GM21619 (cell line): ENCODE measurements around the gene LRP1.

Experiments used
- ATAC-seq: cut with Tn5 transposase; IDR thresholded peaks from one replicate; pipeline ENCODE4 v1.9.1; 2021; ENCODE audit not compliant: unreplicated experiment

LRP1 gene

DNA sequence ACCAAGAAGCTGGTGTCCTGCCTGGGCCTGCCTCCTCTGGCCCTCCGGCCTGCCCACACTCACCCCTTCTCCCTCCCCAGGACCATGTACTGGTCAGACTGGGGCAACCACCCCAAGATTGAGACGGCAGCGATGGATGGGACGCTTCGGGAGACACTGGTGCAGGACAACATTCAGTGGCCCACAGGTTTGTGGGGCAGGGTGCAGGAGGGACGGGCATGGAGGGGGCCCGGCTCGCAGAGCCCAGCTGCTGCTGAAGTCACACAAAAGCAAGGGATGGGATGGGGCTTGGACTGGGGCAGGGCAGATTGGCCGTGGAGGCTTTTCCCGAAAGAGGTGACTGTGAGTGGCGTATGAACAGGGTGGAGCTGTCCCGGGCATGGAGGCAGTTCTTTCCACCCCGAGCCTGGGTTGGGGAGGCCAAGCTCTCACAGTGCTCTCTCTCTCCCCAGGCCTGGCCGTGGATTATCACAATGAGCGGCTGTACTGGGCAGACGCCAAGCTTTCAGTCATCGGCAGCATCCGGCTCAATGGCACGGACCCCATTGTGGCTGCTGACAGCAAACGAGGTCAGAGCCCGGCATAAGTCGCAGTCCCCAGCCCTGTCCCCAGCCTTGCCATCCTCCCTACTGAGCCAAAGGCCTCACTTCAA lies 80.5 kb downstream of the LRP1 start:
- no peak for ATAC-seq

DNA sequence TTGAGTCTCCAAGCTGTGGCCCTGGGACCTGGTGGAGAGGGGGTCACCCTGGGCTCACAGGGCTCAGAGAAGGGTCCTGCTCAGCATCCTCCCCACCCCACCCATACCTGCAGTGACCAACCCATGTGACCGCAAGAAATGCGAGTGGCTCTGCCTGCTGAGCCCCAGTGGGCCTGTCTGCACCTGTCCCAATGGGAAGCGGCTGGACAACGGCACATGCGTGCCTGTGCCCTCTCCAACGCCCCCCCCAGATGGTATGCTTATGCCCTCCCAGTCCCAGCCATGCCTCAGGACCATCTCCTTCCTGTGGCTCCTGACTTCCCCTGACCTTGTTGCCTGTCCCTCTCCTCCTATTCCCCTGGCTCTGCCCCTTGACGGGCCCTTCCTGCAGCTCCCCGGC lies 81.6 kb downstream of the LRP1 start:
- ATAC-seq, result no peak

DNA sequence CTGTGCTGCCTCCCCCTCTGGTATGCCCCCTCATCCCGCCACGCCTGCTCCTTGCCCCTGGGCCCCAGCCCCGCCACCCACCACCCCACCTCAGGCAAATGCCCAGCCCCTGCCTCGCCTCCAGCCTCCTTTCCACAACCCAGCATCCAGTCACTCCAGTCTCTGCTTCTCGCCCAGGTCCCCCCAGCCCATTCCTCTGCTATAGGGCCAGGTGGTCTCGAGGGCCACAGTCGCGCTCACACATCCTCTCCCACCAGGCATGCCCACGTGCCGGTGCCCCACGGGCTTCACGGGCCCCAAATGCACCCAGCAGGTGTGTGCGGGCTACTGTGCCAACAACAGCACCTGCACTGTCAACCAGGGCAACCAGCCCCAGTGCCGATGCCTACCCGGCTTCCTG lies 82.2 kb downstream of the LRP1 start:
- no peak for ATAC-seq

DNA sequence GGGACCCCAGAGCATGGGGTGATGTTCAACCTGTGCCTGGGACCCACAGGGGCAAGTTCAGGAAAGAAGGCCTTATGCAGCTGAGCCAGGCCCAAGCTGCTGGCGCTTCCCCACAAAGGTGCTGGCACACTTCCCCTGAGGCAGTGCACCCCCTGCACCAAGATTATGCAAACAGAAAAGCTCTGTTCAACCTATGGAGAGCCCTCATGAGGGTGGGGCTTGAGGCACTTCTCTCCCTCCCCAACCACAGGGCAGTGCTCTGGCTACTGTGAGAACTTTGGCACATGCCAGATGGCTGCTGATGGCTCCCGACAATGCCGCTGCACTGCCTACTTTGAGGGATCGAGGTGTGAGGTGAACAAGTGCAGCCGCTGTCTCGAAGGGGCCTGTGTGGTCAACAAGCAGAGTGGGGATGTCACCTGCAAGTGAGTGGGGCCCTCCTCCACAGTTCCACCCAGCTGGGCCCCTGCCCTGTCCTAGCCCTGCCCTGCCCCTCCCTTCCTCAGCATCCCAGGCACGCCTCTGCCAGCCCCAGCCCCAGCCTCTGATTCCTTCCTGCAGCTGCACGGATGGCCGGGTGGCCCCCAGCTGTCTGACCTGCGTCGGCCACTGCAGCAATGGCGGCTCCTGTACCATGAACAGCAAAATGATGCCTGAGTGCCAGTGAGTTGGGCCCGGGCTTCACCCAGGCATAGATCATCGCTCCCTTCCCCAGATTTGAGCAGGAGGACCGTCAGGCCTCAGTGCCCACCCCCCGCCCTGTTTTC lies 82.8 kb downstream of the LRP1 start:
- no peak for ATAC-seq

DNA sequence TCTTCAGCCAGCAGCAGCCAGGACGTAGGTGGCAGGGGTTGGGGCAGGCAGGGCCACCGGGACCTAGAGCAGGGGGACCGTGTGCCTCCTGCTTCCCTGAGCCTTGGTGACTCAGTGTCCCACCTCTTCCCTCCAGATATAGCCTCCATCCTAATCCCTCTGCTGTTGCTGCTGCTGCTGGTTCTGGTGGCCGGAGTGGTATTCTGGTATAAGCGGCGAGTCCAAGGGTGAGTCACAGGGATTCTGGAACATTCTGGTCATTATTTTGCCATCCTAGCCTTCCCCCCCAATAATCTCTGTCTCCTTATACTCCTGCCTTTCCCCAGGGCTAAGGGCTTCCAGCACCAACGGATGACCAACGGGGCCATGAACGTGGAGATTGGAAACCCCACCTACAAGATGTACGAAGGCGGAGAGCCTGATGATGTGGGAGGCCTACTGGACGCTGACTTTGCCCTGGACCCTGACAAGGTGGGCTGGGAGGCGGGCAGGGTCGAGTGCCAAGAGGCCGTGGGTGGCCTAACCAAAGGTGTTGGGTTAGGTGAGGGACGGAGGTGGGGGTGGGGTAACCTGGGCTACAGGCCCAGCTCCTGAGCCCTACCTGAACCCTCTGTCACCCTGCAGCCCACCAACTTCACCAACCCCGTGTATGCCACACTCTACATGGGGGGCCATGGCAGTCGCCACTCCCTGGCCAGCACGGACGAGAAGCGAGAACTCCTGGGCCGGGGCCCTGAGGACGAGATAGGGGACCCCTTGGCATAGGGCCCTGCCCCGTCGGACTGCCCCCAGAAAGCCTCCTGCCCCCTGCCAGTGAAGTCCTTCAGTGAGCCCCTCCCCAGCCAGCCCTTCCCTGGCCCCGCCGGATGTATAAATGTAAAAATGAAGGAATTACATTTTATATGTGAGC lies 83.8 kb downstream of the LRP1 start:
- ATAC-seq, result no peak

DNA sequence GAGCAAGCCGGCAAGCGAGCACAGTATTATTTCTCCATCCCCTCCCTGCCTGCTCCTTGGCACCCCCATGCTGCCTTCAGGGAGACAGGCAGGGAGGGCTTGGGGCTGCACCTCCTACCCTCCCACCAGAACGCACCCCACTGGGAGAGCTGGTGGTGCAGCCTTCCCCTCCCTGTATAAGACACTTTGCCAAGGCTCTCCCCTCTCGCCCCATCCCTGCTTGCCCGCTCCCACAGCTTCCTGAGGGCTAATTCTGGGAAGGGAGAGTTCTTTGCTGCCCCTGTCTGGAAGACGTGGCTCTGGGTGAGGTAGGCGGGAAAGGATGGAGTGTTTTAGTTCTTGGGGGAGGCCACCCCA lies 84.4 kb downstream of the LRP1 start:
- no peak for ATAC-seq

DNA sequence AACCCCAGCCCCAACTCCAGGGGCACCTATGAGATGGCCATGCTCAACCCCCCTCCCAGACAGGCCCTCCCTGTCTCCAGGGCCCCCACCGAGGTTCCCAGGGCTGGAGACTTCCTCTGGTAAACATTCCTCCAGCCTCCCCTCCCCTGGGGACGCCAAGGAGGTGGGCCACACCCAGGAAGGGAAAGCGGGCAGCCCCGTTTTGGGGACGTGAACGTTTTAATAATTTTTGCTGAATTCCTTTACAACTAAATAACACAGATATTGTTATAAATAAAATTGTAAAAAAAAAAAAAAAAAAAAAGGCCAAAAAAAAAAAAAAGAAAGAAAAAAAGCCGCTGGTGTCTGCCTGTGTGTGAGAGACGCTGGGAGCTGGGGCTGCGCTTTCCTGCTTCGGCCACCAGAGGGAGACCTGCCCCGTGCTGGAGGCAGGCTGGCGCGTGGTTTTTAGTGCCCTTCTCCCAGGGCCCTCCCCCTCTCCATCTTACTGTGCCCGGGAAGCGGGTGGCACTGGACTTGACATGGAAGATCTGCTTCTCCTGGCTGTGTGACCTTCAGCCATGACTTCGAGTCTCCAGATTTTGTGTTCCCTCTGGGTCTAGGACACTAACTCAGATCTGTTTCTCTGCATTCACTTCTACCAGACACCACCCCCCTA lies 84.9 kb downstream of the LRP1 start:
- ATAC-seq, result no peak

DNA sequence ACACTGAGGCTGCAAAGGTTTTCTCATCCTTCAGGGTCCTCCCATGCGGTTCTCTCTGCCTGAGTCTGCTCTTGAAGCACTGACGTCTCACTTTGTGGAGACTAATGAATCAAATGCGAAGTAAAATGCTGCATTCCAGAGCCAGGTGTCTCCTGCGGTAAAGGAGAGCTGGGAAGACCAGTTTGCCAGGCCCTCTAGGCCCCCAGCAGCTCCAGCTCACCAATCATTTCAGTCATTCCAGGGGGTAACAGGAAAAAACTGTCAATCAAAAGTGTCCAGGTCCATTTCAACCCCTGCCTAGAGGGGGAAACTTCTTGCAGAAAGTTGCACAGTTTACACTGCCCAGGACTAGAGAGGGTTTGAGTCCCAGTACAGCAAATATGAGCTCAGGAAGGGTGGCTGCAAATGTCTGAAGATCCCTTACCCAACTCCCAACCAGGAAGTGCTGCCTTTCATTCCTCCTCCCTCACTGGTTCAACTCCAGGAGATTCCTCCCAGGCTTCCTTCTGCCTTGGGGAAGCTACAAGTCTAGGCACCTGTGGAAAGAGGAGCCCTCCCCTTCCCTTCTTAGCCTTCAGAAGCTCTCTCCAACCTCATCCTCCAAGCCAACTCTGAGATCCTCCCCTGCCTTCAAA lies 85.6 kb downstream of the LRP1 start:
- no peak for ATAC-seq

DNA sequence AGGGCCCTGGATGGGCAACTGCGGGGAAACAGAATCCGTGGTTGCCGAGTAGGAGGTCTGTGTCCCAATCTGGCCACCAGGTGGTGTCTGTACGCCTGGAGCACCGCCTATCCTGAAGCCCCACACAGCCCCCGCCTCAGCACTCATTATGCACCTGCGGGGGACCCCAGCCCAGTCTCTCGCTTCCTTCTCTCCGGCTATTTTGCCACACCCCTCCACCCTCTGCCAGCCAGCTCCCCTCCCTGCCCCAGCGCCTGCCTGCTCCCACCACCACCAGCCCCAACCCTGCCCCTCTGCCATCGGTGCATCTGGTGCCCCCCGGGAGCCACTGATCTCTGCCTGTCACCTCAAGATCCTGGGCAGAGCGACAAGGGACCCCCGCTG lies 86.1 kb downstream of the LRP1 start:
- ATAC-seq, result peak; percentile 30

DNA sequence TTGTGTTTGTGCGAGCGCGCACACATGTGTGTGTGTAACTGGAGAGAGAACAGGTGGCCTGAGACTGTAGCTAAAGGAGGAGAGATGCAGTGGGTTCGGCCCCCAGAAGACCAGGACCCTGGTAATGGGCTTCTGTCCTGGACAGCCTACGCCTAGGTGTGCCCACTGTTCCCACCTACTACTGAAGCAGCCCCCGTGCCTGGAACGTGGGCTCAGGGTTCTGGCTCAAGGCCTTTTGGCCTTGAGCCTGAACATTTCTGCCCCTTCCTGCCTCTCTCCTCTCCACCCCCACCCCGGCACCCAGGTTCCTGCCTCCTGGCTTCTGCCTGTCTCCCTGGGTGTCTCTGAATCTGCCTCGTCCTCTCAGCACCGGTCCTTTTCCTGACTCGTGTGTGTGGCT lies 86.8 kb downstream of the LRP1 start:
- no peak for ATAC-seq

DNA sequence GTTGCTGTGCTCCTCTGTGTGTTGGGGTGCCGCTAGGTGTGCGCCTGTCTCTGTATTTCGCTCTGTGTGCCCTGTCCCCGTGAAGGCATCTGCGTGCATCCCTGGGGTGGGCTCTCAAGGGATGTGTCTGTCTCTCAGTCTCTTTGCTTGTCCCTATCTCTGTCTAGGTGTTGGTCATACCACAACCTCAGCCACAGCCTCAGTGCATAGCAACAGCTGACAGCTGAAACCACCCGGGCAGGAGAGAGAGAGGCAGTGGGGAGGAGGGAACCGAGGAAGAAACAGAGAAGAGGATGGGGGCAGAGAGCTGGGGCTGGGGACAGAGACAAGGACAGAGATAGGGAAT lies 87.4 kb downstream of the LRP1 start:
- no peak for ATAC-seq

DNA sequence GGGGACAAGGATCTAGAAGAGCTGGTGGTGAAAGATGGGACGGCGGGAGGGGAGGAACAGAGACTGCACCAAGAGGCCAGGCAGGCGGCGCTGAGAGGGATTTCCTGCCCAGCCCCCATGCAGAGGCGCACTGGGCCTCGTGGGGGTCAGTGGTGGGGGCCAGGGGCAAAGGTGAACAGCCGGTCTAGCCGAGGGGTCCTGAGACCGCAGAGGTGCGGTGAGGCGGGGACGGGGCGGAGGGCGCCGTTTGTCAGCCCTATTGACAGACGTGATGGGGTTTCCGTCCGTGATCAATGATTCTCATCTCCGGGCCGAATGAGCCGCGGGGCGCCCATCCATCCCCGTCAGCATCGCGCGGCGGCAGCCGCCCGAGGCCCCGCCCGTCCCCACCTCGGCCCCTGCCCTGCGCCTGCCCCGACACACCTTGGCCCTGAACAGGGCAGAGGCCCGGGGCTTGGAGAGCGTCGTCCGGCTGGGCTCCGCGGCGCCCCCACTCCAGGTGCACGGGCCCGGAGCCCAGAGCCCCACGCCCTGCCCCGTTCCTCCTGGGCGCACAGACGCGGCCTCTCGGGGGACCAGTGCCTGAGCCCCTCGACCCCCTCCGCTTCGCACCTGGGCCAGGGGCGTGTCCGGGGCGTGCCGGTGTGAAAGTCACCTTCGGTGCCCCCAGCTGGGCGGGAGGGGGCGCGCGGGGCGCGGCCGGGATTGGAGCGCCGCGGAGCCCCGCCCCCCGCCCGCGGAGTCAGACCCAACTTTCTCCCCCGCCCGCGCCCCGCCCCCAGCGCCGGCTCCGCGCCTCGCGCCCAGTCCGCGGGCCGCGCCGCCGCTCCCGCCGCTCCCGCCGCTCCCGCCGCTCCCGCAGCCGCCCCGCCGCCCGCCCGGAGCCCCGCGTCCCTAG lies 88.0 kb downstream of the LRP1 start, which contains the start of gene NXPH4:
Gene NXPH4, plus strand, starts transcription at position 781 of the 898 bp plus-strand sequence. CDS start 176 bp downstream, outside the sequence.
- ATAC-seq, result no peak

DNA sequence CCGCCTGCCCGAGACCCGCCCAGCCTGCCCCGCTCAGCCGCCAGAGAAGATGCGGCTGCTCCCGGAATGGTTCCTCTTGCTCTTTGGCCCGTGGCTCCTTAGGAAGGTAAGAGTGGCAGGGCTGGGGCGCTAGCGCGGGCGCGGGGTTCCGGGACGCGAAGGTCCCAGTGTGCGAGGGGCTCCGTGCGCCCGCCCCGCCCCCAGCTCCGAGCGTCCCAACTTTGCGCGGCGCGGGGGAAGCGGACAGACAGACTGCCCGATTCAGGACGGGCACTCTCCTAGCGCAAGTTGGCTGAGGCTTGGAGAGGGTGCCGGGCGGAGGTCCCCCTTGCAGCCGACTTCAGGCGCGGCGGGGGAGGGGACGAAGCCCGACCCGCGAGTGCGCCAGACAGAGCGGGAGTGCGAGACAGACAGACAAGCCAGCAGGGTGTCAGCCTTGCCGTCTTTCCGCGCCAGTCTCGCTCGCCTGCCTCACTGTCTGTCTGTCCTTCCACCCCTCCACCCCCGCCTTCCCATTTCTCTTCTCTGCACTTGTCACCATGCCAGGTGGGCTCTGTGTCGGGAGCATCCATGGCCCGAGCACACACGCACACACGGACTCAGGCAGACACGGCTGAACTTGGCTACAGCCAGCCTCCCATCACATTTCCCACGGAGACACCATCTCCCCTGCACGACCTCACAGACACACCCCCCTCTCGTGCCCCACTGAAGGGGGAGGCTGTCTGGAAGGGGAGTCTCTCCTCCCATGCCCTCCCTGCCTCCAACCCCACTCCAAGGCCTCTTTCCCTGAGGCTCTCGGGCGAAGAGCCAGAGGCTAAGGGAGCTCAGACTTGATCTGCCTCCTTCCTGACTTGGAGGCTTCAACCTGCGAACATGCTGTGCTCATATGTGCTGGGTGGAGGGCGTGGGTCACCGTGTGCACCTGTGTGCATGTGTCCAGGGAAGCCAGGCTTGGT lies 88.9 kb downstream of the LRP1 start:
- ATAC-seq, result no peak

DNA sequence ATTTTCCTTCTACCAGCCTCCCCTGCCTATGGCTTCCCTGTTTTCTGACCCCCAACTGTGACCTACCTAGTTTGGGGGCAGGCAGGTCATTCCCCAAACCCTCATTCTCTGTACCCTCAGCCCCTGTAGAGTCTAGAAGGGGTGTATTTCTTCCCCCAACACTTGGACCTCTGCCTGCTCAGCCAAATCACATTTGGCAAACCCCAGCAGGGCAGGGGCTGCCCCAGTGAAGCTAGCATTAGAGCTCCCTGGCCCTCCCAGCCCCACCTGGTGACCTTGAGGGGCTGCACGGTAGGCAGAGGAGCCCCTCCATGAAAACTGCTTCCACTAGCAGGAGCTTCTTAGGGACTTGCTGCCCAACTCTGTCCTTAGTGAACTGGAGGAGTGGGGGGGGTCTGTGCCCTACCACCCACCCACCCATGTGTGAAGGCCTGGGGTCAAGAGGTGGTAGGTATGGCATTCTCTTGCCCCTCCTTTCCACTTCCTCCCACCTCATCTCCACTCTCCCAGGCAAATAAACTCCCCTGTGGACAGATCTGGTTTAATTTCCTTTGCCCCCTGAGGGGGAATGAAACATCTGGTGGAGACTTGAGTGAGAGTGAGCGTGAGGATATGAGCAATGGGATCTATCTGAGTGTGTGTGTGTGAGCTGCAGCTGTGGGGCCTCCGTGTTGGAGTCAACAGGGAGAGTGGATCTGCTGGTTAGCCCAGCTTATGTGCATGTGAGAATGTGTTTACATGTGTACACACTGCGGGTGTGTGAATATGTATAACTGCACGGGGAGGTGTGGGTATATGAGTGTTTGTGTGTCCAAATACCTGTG lies 90.0 kb downstream of the LRP1 start:
- ATAC-seq, result no peak

DNA sequence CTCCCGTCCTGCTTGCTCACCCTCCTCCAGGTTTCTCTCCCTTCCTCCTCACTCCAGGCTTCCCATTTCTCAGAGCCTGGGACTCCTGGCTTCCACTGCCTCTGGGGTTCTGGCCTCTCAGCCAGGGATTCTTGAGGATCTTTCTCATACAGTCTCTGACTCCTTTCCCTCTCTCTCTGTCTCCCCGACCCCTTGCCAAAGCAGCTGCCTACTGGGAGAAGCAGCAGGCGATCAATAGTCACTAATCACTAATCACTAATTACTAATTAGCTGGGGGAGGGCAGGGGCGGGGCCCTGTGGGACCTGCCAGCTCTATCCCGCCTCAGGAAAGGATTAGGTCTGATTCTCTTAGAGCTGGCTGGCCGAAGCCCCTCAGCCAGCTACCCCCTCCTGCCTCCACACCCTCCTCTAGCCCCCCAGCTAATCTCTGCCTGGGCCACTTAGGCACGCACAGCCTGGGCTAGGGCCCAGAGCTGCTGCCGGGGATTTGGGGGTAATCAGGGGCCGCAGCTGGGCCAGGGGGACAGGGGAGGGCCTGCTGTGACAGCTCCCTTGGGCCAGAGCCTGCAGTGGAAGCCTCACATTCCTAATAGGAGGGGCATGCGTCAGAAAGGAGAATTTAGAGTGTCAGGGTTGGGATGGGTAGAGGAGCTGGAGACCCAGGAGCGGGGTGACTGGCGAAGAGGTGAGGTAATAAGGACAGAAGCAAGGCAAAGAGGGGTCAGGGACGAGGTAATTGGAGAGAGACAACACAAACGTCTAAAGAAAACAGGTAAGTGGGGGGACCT lies 91.1 kb downstream of the LRP1 start:
- no peak for ATAC-seq

DNA sequence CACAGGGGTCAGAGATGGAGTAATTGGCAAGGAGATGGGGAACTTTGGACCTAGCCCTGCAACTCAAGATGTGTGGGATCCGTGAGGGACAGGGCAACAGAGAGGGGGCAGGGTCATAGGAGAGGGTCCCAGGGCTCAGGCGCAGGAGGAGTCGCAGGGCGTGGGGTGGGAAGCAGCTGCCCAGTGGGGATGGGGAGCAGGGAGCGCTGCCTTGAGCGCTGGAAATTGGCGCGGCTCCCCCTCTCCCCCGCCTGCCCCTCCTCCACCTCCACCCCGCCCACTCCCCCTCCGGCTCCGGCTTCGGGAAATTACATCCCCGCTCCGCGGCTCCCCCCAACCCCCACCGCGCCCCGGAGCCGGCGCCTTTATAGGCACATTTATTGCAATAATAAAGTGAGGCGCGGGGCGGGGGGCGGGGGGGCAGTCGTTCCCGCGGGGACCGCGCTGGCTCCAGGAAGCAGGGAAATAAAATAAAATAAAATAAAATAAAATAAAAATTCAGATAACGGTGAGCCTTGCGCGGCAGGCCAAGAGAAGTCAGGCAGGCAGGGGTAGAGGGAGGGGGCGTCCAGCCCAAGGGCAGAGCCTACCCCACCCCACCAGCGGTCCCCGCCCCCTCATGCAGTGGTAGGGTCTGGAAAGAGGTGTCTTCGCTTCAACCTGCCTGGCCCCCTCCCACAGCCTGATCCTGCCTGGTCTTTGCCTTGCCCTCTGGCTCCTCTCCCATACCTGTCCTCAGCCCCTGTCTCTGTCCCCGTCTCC lies 91.9 kb downstream of the LRP1 start:
- no peak for ATAC-seq
